Left ventricle myocardium inferior (tissue), 1 donor: ENCODE results near the gene NRSN2. TPM values are rescaled to one million over a fixed set of nuclear protein-coding genes. Genes with fewer than 3 reads are reported as not detected.

Experiments used
- DNase-seq: peaks from one replicate; pipeline ENCODE4 v3.0.0-alpha.2; 2020
- H3K27ac ChIP-seq: fragments of 200-600 bp; replicated peaks from 2 replicates; pipeline ENCODE4 v1.8.0; 2021
- H3K27me3 ChIP-seq: fragments of 200-600 bp; 2 replicates; pipeline ENCODE4 v1.8.0; 2021; ENCODE audit warnings: low read depth
- H3K36me3 ChIP-seq: fragments of 200-600 bp; 2 replicates; pipeline ENCODE4 v1.8.0; 2021
- H3K4me1 ChIP-seq: fragments of 200-600 bp; 2 replicates; pipeline ENCODE4 v1.8.0; 2021
- H3K4me3 ChIP-seq: fragments of 200-600 bp; 2 replicates; pipeline ENCODE4 v1.8.0; 2021; ENCODE audit warnings: mild to moderate bottlenecking, moderate library complexity
- H3K9me3 ChIP-seq: fragments of 200-600 bp; replicated peaks from 2 replicates; pipeline ENCODE4 v1.8.0; 2021
- CTCF ChIP-seq: fragments of 200-600 bp; IDR thresholded peaks from 2 replicates; pipeline ENCODE4 v1.8.0; 2021; ENCODE audit warnings: antibody characterized with exemption, mild to moderate bottlenecking, borderline replicate concordance
- intact Hi-C: fragments of 100-400 bp; cut with micrococcal nuclease; formaldehyde crosslinking; loops from one replicate; pipeline ENCODE4 v1.11.0; 2022
- long read RNA-seq: library from polyadenylated mRNA; unstranded; transcript quantifications from one replicate; pipeline ENCODE4 v2.0.0, GENCODE V29; 2021
- total RNA-seq: library from RNA; stranded (reverse); fragmentation: NEBNext Ultra II Directional; extraction: Animal tissue kit (Norgen Biotek cat#: 25700); gene quantifications from one replicate; pipeline ENCODE4 v1.2.1, GENCODE V29; 2021
- donor health status: DM: no; HTN: yes; CAD: no; lungs with severe emphysema.

The NRSN2 gene
- total RNA-seq, result 17.5 TPM
- long read RNA-seq, transcript NRSN2-210 (2 exons, 1,852 nt), result minor isoform, 5 of 41 reads
- long read RNA-seq, transcript NRSN2-202 (4 exons, 2,088 nt), result major isoform, 22 of 41 reads
- long read RNA-seq, partial matches to known transcripts, result 3 of 41 reads
- long read RNA-seq, other reads (novel, unspliced or antisense), result 8 of 41 reads

DNA sequence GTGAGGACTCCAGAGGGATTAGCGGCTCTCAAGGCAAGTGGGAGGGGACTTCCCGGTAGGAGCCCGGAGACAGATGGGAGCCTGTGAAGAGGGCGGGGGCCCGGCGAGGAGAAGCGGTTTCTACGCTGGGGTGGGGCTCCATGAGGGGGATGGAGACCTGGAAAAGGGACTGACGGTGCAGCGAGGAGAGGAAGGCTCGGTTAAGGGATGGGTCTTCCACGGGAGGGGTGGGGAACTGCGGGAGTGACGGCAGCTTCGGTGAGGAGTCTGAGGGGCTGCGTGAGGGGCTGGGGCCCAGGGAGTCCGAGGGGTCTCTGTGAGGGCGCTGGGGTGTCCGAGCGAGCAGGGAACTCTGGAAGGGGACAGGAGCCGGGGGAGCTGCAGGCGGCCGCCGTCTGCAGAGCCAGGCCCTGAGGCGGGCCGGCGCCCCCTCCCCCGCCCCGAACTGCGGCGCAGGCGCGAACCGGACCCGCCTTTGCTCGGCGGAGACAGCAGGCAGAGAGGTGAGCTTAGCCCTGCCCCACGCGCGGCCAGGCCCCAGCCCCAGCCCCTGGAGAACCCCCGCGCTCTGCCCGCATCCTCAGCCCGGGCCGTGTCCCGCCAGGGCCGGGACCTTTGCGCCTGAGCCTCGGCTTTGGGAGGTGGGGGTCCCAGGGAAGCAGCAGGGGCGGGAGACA is at the start of gene NRSN2:
Gene NRSN2 (plus strand): TSS at position 472 of the 677 bp plus-strand sequence. CDS start 2,533 bp downstream, outside the sequence.
- Histone ChIP-seq H3K27ac (peak within 1 kb of the TSS; percentile 98), H3K36me3 (peaks cover 12% of the 10 kb centered on the region), H3K4me3 (peak within 1 kb of the TSS; percentile 93), H3K4me1 (peaks cover 39% of the 10 kb centered on the region), H3K9me3 (peaks cover 5% of the 10 kb centered on the region), H3K27me3 (no peaks in the 10 kb centered on the region)
- DNase-seq, result peak; percentile 70
- no peak for TF ChIP-seq CTCF
- intact Hi-C loops, result no loop called here

DNA sequence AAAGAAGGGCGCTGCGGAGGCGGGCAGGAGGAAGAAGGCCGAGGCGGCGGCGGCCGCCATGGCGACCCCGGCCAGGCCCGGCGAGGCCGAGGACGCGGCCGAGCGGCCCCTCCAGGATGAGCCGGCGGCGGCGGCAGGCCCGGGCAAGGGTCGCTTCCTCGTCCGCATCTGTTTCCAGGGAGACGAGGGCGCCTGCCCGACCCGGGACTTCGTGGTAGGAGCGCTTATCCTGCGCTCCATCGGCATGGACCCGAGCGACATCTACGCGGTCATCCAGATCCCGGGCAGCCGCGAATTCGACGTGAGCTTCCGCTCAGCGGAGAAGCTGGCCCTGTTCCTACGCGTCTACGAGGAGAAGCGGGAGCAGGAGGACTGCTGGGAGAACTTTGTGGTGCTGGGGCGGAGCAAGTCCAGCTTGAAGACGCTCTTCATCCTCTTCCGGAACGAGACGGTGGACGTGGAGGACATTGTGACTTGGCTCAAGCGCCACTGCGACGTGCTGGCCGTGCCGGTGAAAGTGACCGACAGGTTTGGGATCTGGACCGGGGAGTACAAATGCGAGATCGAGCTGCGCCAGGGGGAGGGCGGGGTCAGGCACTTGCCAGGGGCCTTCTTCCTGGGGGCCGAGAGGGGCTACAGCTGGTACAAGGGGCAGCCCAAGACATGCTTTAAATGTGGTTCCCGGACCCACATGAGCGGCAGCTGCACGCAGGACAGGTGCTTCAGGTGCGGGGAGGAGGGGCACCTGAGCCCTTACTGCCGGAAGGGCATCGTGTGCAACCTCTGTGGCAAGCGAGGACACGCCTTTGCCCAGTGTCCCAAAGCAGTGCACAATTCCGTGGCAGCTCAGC is 48.8 kb upstream of the NRSN2 start:
- Histone ChIP-seq H3K4me1 (peaks cover 66% of the 10 kb centered on the region), H3K9me3 (no peaks in the 10 kb centered on the region), H3K36me3 (peaks cover 4% of the 10 kb centered on the region), H3K27me3 (no peaks in the 10 kb centered on the region), H3K4me3 (peak overlapping the region; percentile 97), H3K27ac (peak overlapping the region; percentile 99)
- TF ChIP-seq CTCF, result no peak
- intact Hi-C loops, result no loop called here
- peak; percentile 68 for DNase-seq

DNA sequence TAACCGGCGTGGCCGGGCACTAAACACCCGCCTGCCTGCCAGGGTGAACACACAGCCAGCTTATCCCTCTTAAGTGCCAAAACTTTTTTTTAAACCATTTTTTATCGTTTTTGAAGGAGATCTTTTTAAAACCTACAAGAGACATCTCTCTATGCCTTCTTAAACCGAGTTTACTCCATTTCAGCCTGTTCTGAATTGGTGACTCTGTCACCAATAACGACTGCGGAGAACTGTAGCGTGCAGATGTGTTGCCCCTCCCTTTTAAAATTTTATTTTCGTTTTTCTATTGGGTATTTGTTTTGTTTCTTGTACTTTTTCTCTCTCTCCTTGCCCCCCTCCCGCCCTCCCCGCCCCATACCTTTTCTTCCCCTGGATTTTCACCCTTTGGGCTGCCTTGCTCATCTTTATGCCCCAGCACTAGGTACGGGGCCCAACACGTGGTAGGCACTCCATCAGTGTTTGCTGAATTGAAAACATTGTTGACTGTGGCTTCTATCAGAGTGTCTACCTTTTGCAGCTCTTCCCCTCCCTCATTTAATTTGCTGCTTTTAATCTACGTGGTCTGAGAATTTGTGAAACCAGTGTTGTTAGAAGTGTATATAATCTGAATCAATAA is 48.0 kb upstream of the NRSN2 start:
- Histone ChIP-seq H3K4me1 (peaks cover 66% of the 10 kb centered on the region), H3K4me3 (peak overlapping the region; percentile 97), H3K27me3 (no peaks in the 10 kb centered on the region), H3K36me3 (peaks cover 4% of the 10 kb centered on the region), H3K9me3 (no peaks in the 10 kb centered on the region), H3K27ac (peak overlapping the region; percentile 99)
- no peak for TF ChIP-seq CTCF
- no peak for DNase-seq
- intact Hi-C loops, result no loop called here

DNA sequence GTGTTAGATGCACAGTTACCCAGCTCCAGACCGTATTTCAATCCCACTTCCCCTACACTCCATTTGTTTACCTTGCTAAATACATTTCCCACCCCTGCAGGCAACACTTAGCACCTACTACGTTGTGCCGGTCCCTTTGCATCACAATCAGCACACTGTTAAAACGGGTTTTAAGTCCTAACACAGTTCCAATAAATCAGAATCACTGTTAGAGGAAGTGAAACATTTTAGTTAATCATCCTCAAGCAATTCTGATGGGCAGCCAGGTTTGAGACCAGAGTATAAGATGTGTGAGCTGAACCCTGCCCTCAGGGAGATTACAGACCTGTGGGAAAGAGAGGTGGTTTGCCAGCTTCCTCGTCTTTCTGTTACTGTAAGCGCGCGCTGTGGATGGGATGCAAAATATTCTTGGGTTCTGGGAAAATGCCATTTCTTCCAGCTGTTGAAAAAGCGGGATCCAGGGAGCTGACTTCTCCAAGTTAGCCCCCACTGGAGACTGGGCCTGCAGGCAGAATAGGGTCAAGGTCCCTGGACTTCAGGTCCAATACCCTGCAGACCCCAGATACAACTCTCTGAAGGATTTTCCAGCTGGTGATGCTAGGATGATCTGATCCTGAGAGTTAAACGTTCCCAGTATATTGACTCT is 46.4 kb upstream of the NRSN2 start:
- Histone ChIP-seq H3K9me3 (no peaks in the 10 kb centered on the region), H3K4me1 (peaks cover 66% of the 10 kb centered on the region), H3K27ac (peak overlapping the region; percentile 57), H3K27me3 (no peaks in the 10 kb centered on the region), H3K4me3 (peak overlapping the region; percentile 97), H3K36me3 (peaks cover 4% of the 10 kb centered on the region)
- no peak for TF ChIP-seq CTCF
- intact Hi-C loops, result no loop called here
- DNase-seq, result no peak
